HepG2 (cell line): ENCODE data around the gene NEXMIF. TPM values are rescaled to one million over a fixed set of nuclear protein-coding genes. Genes with fewer than 3 reads are reported as not detected.
A peak's percentile ranks its signal among the peaks of the same experiment; 100 is the strongest.

Source experiments
- ATAC-seq: fragments of 200-7000 bp; cut with Tn5 transposase; 3 replicates; pipeline ENCODE4 v1.9.1; 2020; ENCODE audit warnings: mild to moderate bottlenecking, moderate library complexity
- BruUV-seq: library from RNA; stranded (reverse); fragments of 400-500 nt; replicated peaks from 2 replicates; lab custom pipeline; 2021; lab: Mats Ljungman, UMichigan
- CTCF ChIA-PET: fragments of 300-600 bp; formaldehyde crosslinking; extraction: SDS; loops from one replicate; lab custom pipeline; 2021; ENCODE audit warnings: low total read pairs, inconsistent platforms, low intra/inter-chr PET ratio; lab: Yijun Ruan, JAX
- POLR2A ChIA-PET: fragments of 350-600 bp; sonication (Branson Sonifier 250); formaldehyde crosslinking; loops from one replicate; lab custom pipeline; 2020; ENCODE audit warnings: antibody characterized with exemption, inconsistent platforms; lab: Yijun Ruan, JAX
- DNase-seq: peaks from one replicate; pipeline ENCODE4 v3.0.0-alpha.2; 2015; ENCODE audit warnings: low spot score
- FAIRE-seq: peaks from 3 replicates; lab custom pipeline; 2011; peaks lifted over from hg19 to GRCh38; lab: Jason Lieb, UNC
- H2AFZ ChIP-seq: one replicate; pipeline ENCODE4 v1.6.1; 2011; ENCODE audit warnings: low read length, inconsistent platforms
- H3K27ac ChIP-seq: fragments of 300-600 bp; 3 replicates; pipeline ENCODE4 v1.8.0; 2011; ENCODE audit warnings: mixed run types, mild to moderate bottlenecking, mixed read lengths, low read length, inconsistent platforms; ENCODE audit not compliant: insufficient read depth; ENCODE audit errors: extremely low read length
- H3K27me3 ChIP-seq, 2 experiments: fragments of 200-600 bp in 1 of 2; 2 replicates in 1 of 2; 3 replicates in 1 of 2; pipeline versions ENCODE4 v1.6.0 to v1.8.0; 2011; ENCODE audit warnings: low read length in 2 of 2, mild to moderate bottlenecking in 2 of 2, moderate library complexity in 2 of 2, inconsistent platforms in 1 of 2; ENCODE audit not compliant: insufficient read depth in 2 of 2, control insufficient read depth in 1 of 2
- H3K36me3 ChIP-seq, 2 experiments: fragments of 200-600 bp in 1 of 2; replicated peaks in 1 of 2; 2 replicates in 1 of 2; 3 replicates in 1 of 2; pipeline versions ENCODE4 v1.5.1 to v1.8.0; 2011; ENCODE audit warnings: low read length in 2 of 2, inconsistent platforms in 1 of 2; ENCODE audit not compliant: insufficient read depth in 2 of 2, control insufficient read depth in 1 of 2
- H3K4me1 ChIP-seq: 2 replicates; pipeline ENCODE4 v1.5.1; 2012; ENCODE audit warnings: low read length, inconsistent platforms; ENCODE audit not compliant: insufficient read depth
- H3K4me2 ChIP-seq: 2 replicates; pipeline ENCODE4 v1.6.0; 2011; ENCODE audit warnings: low read depth, low read length, inconsistent platforms
- H3K4me3 ChIP-seq, 3 experiments: fragments of 200-600 bp in 1 of 3; sonication (generic), shearing (Covaris generic) in 1 of 3; replicated peaks in 1 of 3; 2 replicates each; pipeline ENCODE4 v1.5.1; 2011 to 2016; ENCODE audit warnings: low read length in 3 of 3, inconsistent platforms in 2 of 3, low read depth in 2 of 3, mild to moderate bottlenecking in 2 of 3, control low read depth in 1 of 3, mixed read lengths in 1 of 3; ENCODE audit not compliant: insufficient read depth in 1 of 3
- H3K79me2 ChIP-seq: one replicate; pipeline ENCODE4 v1.6.1; 2011; ENCODE audit warnings: low read length, inconsistent platforms; ENCODE audit not compliant: insufficient read depth
- H3K9ac ChIP-seq: 2 replicates; pipeline ENCODE4 v1.6.0; 2011; ENCODE audit warnings: mild to moderate bottlenecking, low read depth, low read length, inconsistent platforms; ENCODE audit not compliant: insufficient read depth
- H3K9me3 ChIP-seq: 2 replicates; pipeline ENCODE4 v1.5.1; 2012; ENCODE audit warnings: mild to moderate bottlenecking, low read length
- H4K20me1 ChIP-seq: 2 replicates; pipeline ENCODE4 v1.6.0; 2011; ENCODE audit warnings: inconsistent platforms, mild to moderate bottlenecking, low read length, moderate library complexity; ENCODE audit not compliant: insufficient read depth
- ATF7-NPFF ChIP-seq: sonication (generic); formaldehyde crosslinking; IDR thresholded peaks from 2 replicates; pipeline ENCODE4 v1.8.1; 2023; ENCODE audit warnings: mild to moderate bottlenecking, low read depth, missing genetic modification reagents, moderate library complexity
- KDM5B ChIP-seq: sonication (generic); formaldehyde crosslinking; IDR thresholded peaks from 2 replicates; pipeline ENCODE4 v1.4.0; 2020; ENCODE audit warnings: missing genetic modification reagents, mild to moderate bottlenecking, borderline replicate concordance
- MTA1 ChIP-seq: sonication (generic); formaldehyde crosslinking; IDR thresholded peaks from 2 replicates; pipeline ENCODE4 v1.4.0; 2020; ENCODE audit warnings: missing genetic modification reagents, mild to moderate bottlenecking, borderline replicate concordance
- MTF1 ChIP-seq: sonication (generic); formaldehyde crosslinking; IDR thresholded peaks from 2 replicates; pipeline ENCODE4 v1.5.0; 2020; ENCODE audit warnings: missing genetic modification reagents
- NFKB2 ChIP-seq: sonication (generic); formaldehyde crosslinking; IDR thresholded peaks from 2 replicates; pipeline ENCODE4 v1.4.0; 2020; ENCODE audit warnings: missing genetic modification reagents, borderline replicate concordance
- ZNF333 ChIP-seq: sonication (generic); formaldehyde crosslinking; IDR thresholded peaks from 2 replicates; pipeline ENCODE4 v1.4.0; 2020; ENCODE audit warnings: mild to moderate bottlenecking, missing genetic modification reagents, borderline replicate concordance
- ZNF432 ChIP-seq: sonication (generic); formaldehyde crosslinking; IDR thresholded peaks from 2 replicates; pipeline ENCODE4 v1.5.0; 2020; ENCODE audit warnings: missing genetic modification reagents, mild to moderate bottlenecking, borderline replicate concordance
- ZNF501 ChIP-seq: sonication (generic); formaldehyde crosslinking; IDR thresholded peaks from 2 replicates; pipeline ENCODE4 v1.5.1; 2020; ENCODE audit warnings: mild to moderate bottlenecking, moderate library complexity, missing genetic modification reagents
- ZNF598 ChIP-seq: sonication (generic); formaldehyde crosslinking; IDR thresholded peaks from 2 replicates; pipeline ENCODE4 v1.5.1; 2020; ENCODE audit warnings: mild to moderate bottlenecking, missing genetic modification reagents, borderline replicate concordance
- ZNF607 ChIP-seq: sonication (generic); formaldehyde crosslinking; IDR thresholded peaks from 2 replicates; pipeline ENCODE4 v1.5.1; 2020; ENCODE audit warnings: missing genetic modification reagents, mild to moderate bottlenecking, borderline replicate concordance
- ZSCAN25 ChIP-seq: sonication (generic); formaldehyde crosslinking; IDR thresholded peaks from 2 replicates; pipeline ENCODE4 v1.8.0; 2022; ENCODE audit warnings: mild to moderate bottlenecking, missing genetic modification reagents
- WGBS: methylation state at CpG from one replicate; pipeline ENCODE4 v1.1.6; 2017; ENCODE audit warnings: low lambda C conversion rate; 5-methylcytosine and 5-hydroxymethylcytosine counted together
- in situ Hi-C: cut with HindIII; loops from 2 replicates; pipeline ENCODE4 v1.10.0; 2017; ENCODE audit warnings: low pct_unique_long_range_greater_than_20kb; ENCODE audit not compliant: extremely low pct_ligation_motif_present
- intact Hi-C: fragments of 100-400 bp; cut with micrococcal nuclease; formaldehyde crosslinking; loops from one replicate; pipeline ENCODE4 v1.10.0; 2022; ENCODE audit not compliant: unreplicated experiment
- polyA plus RNA-seq, 8 experiments: library from polyadenylated mRNA; depleted of rRNA in 3 of 8; stranded (reverse) in 7 of 8; unstranded in 1 of 8; fragments of >200 nt; fragmentation: Illumina TruSeq in 4 of 8; extraction: Trizol in 4 of 8; gene quantifications; 2 replicates each; pipeline versions ENCODE4 v1.2.1 to v1.2.3, GENCODE V29; 2011 to 2016; ENCODE audit warnings: low read depth in 4 of 8, missing spikeins in 1 of 8, mixed read lengths in 1 of 8; ENCODE audit not compliant: insufficient read depth in 1 of 8
- total RNA-seq, 5 experiments: library from RNA; depleted of rRNA; stranded (reverse); fragments of >200 nt; fragmentation: Illumina TruSeq; extraction: Trizol; gene quantifications; 2 replicates each; pipeline ENCODE4 v1.2.3, GENCODE V29; 2016; ENCODE audit warnings: low read depth in 1 of 5
- TF ChIP-seq, protein P1 (sequence below): sonication (generic); formaldehyde crosslinking; IDR thresholded peaks from 2 replicates; pipeline ENCODE4 v1.4.0; 2020; ENCODE audit warnings: mild to moderate bottlenecking, missing genetic modification reagents
- TF ChIP-seq, protein P2 (sequence below): sonication (generic); formaldehyde crosslinking; IDR thresholded peaks from 2 replicates; pipeline ENCODE4 v1.9.0; 2021; ENCODE audit warnings: missing genetic modification reagents, mild to moderate bottlenecking, borderline replicate concordance
- TF ChIP-seq, protein P3 (sequence below): sonication (generic); formaldehyde crosslinking; IDR thresholded peaks from 2 replicates; pipeline ENCODE4 v1.8.1; 2023; ENCODE audit warnings: missing genetic modification reagents, mild to moderate bottlenecking, borderline replicate concordance
- TF ChIP-seq, protein P4 (sequence below): sonication (generic); formaldehyde crosslinking; IDR thresholded peaks from 2 replicates; pipeline ENCODE4 v1.5.1; 2020; ENCODE audit warnings: mild to moderate bottlenecking, missing genetic modification reagents, moderate library complexity
- TF ChIP-seq, protein P5 (sequence below): sonication (generic); formaldehyde crosslinking; IDR thresholded peaks from 2 replicates; pipeline ENCODE4 v1.9.0; 2022; ENCODE audit warnings: missing genetic modification reagents, mild to moderate bottlenecking, borderline replicate concordance
- TF ChIP-seq, protein P6 (sequence below): IDR thresholded peaks from 2 replicates; pipeline ENCODE4 v1.6.1; 2012; ENCODE audit warnings: inconsistent platforms

NEXMIF gene
- total and polyA plus RNA-seq, 2 of the 13 experiments (the other 11 are each of a cell fraction or from before 2014, with no cell fraction given): under 0.01 TPM; not detected in 1

DNA sequence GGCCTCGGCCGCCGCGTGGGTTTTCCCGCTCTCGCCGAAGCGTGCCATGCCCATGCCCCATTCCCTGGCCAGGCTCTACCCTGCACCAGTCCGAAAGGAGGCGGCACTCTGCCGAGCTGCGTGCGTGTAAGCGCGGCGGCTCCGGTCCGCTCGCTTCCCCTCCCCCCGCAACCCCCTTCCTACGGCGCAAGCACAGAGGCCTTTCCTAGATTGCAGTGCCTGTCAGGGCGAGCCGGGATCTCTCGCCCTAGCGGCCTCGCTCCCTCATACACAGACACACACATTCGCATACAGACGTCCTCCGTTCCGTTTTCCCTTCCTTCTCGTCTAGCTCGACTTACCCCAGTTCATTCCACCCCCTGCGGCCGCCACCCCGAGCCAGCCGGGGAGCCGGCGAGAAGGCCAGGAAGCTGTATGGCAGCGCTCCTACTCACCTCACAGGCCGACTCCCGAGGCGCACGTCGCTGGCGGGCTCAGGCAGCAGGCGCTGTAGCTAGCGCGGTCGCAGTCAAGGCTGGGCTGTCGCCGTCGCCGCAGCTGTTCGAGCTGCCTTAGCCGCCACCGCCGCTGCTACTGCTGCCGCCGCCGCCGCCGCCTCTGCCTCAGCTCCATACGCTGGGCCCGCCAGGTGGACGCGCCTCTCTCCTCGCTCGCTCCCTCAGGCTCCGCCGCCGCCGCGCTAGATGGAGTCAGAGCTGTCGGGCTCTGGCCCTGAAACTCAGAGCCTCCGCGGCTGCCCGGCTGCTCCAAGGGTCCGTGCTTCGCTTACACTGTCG, 615 bp downstream of the NEXMIF start:
- DNase-seq (no peak), ATAC-seq (peak; percentile 93), FAIRE-seq (no peak)
- BruUV-seq: no TSS peak
- H3K4me2 ChIP-seq: peak overlapping the region; percentile 75
- intact Hi-C loops (loop anchor here (10.0 kb wide), 1 partner anchor 680 kb away; no protein-coding TSS in a partner anchor), in situ Hi-C loops (no loop called here)
- WGBS: 40% methylated on average over 15 of the region's 81 CpGs
- no peak overlapping the region for H3K27ac ChIP-seq
- no peak overlapping the region for H3K9ac ChIP-seq
- H3K36me3 ChIP-seq: no peaks in the 10 kb centered on the region
- POLR2A ChIA-PET: no interaction called here
- peak overlapping the region; percentile 26 to 60 (median 41); a peak in 5 of 6 replicates for H3K4me3 ChIP-seq
- H3K4me1 ChIP-seq: no peaks in the 10 kb centered on the region
- H3K79me2 ChIP-seq: no peaks in the 10 kb centered on the region
- H3K9me3 ChIP-seq: no peaks in the 10 kb centered on the region
- CTCF ChIA-PET: no interaction called here
- no peak overlapping the region for H2AFZ ChIP-seq
- H3K27me3 ChIP-seq: no peaks in the 10 kb centered on the region
- no peaks in the 10 kb centered on the region for H4K20me1 ChIP-seq
- 0 out of 2 replicates have a peak, but pooled peaks have one; percentile 32 for TF ChIP-seq ZNF501 (CRISPR knock-in tag)
- TF ChIP-seq NFKB2 (CRISPR knock-in tag): peak; percentile 63; the same call in 1 of the 2 replicates
- TF ChIP-seq ZNF607 (CRISPR knock-in tag): peak; percentile 28; the same call in 1 of the 2 replicates
- TF ChIP-seq, protein P1, sequence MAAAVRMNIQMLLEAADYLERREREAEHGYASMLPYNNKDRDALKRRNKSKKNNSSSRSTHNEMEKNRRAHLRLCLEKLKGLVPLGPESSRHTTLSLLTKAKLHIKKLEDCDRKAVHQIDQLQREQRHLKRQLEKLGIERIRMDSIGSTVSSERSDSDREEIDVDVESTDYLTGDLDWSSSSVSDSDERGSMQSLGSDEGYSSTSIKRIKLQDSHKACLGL (CRISPR knock-in tag): 0 out of 2 replicates have a peak, but pooled peaks have one; percentile 28
- TF ChIP-seq ZNF432 (CRISPR knock-in tag): no peak
- no peak for TF ChIP-seq MTA1 (CRISPR knock-in tag)
- TF ChIP-seq, protein P2, sequence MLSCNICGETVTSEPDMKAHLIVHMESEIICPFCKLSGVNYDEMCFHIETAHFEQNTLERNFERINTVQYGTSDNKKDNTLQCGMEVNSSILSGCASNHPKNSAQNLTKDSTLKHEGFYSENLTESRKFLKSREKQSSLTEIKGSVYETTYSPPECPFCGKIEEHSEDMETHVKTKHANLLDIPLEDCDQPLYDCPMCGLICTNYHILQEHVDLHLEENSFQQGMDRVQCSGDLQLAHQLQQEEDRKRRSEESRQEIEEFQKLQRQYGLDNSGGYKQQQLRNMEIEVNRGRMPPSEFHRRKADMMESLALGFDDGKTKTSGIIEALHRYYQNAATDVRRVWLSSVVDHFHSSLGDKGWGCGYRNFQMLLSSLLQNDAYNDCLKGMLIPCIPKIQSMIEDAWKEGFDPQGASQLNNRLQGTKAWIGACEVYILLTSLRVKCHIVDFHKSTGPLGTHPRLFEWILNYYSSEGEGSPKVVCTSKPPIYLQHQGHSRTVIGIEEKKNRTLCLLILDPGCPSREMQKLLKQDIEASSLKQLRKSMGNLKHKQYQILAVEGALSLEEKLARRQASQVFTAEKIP (CRISPR knock-in tag): no peak
- TF ChIP-seq, protein P3, sequence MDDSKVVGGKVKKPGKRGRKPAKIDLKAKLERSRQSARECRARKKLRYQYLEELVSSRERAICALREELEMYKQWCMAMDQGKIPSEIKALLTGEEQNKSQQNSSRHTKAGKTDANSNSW (CRISPR knock-in tag): no peak
- peak; percentile 71; the same call in 1 of the 2 replicates for TF ChIP-seq KDM5B (CRISPR knock-in tag)
- TF ChIP-seq ZSCAN25 (CRISPR knock-in tag): no peak
- TF ChIP-seq ATF7-NPFF (CRISPR knock-in tag): no peak
- no peak for TF ChIP-seq ZNF598
- TF ChIP-seq, protein P4, sequence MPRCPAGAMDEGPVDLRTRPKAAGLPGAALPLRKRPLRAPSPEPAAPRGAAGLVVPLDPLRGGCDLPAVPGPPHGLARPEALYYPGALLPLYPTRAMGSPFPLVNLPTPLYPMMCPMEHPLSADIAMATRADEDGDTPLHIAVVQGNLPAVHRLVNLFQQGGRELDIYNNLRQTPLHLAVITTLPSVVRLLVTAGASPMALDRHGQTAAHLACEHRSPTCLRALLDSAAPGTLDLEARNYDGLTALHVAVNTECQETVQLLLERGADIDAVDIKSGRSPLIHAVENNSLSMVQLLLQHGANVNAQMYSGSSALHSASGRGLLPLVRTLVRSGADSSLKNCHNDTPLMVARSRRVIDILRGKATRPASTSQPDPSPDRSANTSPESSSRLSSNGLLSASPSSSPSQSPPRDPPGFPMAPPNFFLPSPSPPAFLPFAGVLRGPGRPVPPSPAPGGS (CRISPR knock-in tag): no peak
- no peak for TF ChIP-seq ZNF333 (CRISPR knock-in tag)
- TF ChIP-seq, protein P5, sequence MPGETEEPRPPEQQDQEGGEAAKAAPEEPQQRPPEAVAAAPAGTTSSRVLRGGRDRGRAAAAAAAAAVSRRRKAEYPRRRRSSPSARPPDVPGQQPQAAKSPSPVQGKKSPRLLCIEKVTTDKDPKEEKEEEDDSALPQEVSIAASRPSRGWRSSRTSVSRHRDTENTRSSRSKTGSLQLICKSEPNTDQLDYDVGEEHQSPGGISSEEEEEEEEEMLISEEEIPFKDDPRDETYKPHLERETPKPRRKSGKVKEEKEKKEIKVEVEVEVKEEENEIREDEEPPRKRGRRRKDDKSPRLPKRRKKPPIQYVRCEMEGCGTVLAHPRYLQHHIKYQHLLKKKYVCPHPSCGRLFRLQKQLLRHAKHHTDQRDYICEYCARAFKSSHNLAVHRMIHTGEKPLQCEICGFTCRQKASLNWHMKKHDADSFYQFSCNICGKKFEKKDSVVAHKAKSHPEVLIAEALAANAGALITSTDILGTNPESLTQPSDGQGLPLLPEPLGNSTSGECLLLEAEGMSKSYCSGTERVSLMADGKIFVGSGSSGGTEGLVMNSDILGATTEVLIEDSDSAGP (CRISPR knock-in tag): peak; percentile 47; the same call in 1 of the 2 replicates
- TF ChIP-seq, protein P6, sequence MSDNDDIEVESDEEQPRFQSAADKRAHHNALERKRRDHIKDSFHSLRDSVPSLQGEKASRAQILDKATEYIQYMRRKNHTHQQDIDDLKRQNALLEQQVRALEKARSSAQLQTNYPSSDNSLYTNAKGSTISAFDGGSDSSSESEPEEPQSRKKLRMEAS: peak; percentile 9; the same call in 1 of the 2 replicates
- TF ChIP-seq MTF1 (CRISPR knock-in tag): no peak
